HepG2 (cell line): ENCODE results near the gene OSGEPL1. TPM values are rescaled to one million over a fixed set of nuclear protein-coding genes. Genes with fewer than 3 reads are reported as not detected.

Experiments
- DDIT3 ChIP-seq: sonication (generic); formaldehyde crosslinking; IDR thresholded peaks from 2 replicates; pipeline ENCODE4 v1.4.0; 2020; ENCODE audit warnings: mild to moderate bottlenecking, missing genetic modification reagents
- E2F5 ChIP-seq: sonication (generic); formaldehyde crosslinking; conservative IDR thresholded peaks from 2 replicates; pipeline ENCODE4 v1.4.0; 2020; ENCODE audit warnings: missing genetic modification reagents
- FOXP4 ChIP-seq: sonication (generic); formaldehyde crosslinking; IDR thresholded peaks from 2 replicates; pipeline ENCODE4 v1.4.0; 2020; ENCODE audit warnings: missing genetic modification reagents
- NFIB ChIP-seq: sonication (generic); formaldehyde crosslinking; IDR thresholded peaks from 2 replicates; pipeline ENCODE4 v1.9.0; 2021; ENCODE audit warnings: missing genetic modification reagents, mild to moderate bottlenecking, borderline replicate concordance
- NR1H2 ChIP-seq: sonication (generic); formaldehyde crosslinking; IDR thresholded peaks from 2 replicates; pipeline ENCODE4 v1.8.1; 2022; ENCODE audit warnings: low read depth, missing genetic modification reagents, borderline replicate concordance
- RBAK ChIP-seq: sonication (generic); formaldehyde crosslinking; IDR thresholded peaks from 2 replicates; pipeline ENCODE4 v1.5.1; 2020; ENCODE audit warnings: mild to moderate bottlenecking, missing genetic modification reagents
- SETDB1 ChIP-seq: sonication (generic); formaldehyde crosslinking; IDR thresholded peaks from 2 replicates; pipeline ENCODE4 v1.5.1; 2020; ENCODE audit warnings: missing genetic modification reagents, mild to moderate bottlenecking, borderline replicate concordance
- SIN3B ChIP-seq: fragments of 150-350 bp; IDR thresholded peaks from 2 replicates; pipeline ENCODE4 v1.6.1; 2014; ENCODE audit warnings: low read length
- SMAD9 ChIP-seq: sonication (generic); formaldehyde crosslinking; IDR thresholded peaks from 2 replicates; pipeline ENCODE4 v1.5.1; 2020; ENCODE audit warnings: mild to moderate bottlenecking, missing genetic modification reagents
- SYNCRIP ChIP-seq: fragments of 200-400 bp; formaldehyde crosslinking; IDR thresholded peaks from 2 replicates; pipeline ENCODE4 v1.6.1; 2018; ENCODE audit warnings: mild to moderate bottlenecking, low read depth, low read length; ENCODE audit not compliant: insufficient read depth
- TBX3 ChIP-seq: fragments of 450-650 bp; IDR thresholded peaks from 2 replicates; pipeline ENCODE4 v1.6.1; 2017; ENCODE audit warnings: antibody characterized with exemption, mild to moderate bottlenecking, inconsistent platforms, borderline replicate concordance
- ZBTB43 ChIP-seq: sonication (generic); formaldehyde crosslinking; conservative IDR thresholded peaks from 2 replicates; pipeline ENCODE4 v1.4.0; 2020; ENCODE audit warnings: missing genetic modification reagents
- ZFYVE20 ChIP-seq: sonication (generic); formaldehyde crosslinking; IDR thresholded peaks from 2 replicates; pipeline ENCODE4 v1.8.0; 2023; ENCODE audit warnings: low read depth, mild to moderate bottlenecking, moderate library complexity, missing genetic modification reagents, borderline replicate concordance
- ZNF275 ChIP-seq: sonication (generic); formaldehyde crosslinking; IDR thresholded peaks from 2 replicates; pipeline ENCODE4 v1.8.0; 2022; ENCODE audit warnings: missing genetic modification reagents, mild to moderate bottlenecking, inconsistent platforms, borderline replicate concordance
- ZNF414 ChIP-seq: sonication (generic); formaldehyde crosslinking; IDR thresholded peaks from 2 replicates; pipeline ENCODE4 v1.5.0; 2020; ENCODE audit warnings: missing genetic modification reagents
- ZNF572 ChIP-seq: sonication (generic); formaldehyde crosslinking; IDR thresholded peaks from 2 replicates; pipeline ENCODE4 v1.5.1; 2020; ENCODE audit warnings: mild to moderate bottlenecking, missing genetic modification reagents
- ZSCAN12 ChIP-seq: sonication (generic); formaldehyde crosslinking; IDR thresholded peaks from 2 replicates; pipeline ENCODE4 v1.9.0; 2021; ENCODE audit warnings: mild to moderate bottlenecking, missing genetic modification reagents
- ZSCAN9 ChIP-seq: IDR thresholded peaks from 2 replicates; pipeline ENCODE4 v1.6.1; 2016; ENCODE audit warnings: borderline replicate concordance
- ZXDC ChIP-seq: sonication (generic); formaldehyde crosslinking; IDR thresholded peaks from 2 replicates; pipeline ENCODE4 v1.5.0; 2020; ENCODE audit warnings: mild to moderate bottlenecking, missing genetic modification reagents
- polyA plus RNA-seq, 8 experiments: library from polyadenylated mRNA; depleted of rRNA in 3 of 8; stranded (reverse) in 7 of 8; unstranded in 1 of 8; fragments of >200 nt; fragmentation: Illumina TruSeq in 4 of 8; extraction: Trizol in 4 of 8; gene quantifications; 2 replicates each; pipeline versions ENCODE4 v1.2.1 to v1.2.3, GENCODE V29; 2011 to 2016; ENCODE audit warnings: low read depth in 4 of 8, missing spikeins in 1 of 8, mixed read lengths in 1 of 8; ENCODE audit not compliant: insufficient read depth in 1 of 8
- total RNA-seq, 5 experiments: library from RNA; depleted of rRNA; stranded (reverse); fragments of >200 nt; fragmentation: Illumina TruSeq; extraction: Trizol; gene quantifications; 2 replicates each; pipeline ENCODE4 v1.2.3, GENCODE V29; 2016; ENCODE audit warnings: low read depth in 1 of 5

OSGEPL1 gene
- total and polyA plus RNA-seq, 2 of the 13 experiments (the other 11 are each of a cell fraction or from before 2014, with no cell fraction given), result 10.2 to 10.8 TPM

GRCh38 chr2:189762551-189763298 lies at the start of gene OSGEPL1 (continued):
- no peak for TF ChIP-seq TBX3
- no peak for TF ChIP-seq NFIB (CRISPR knock-in tag)
- no peak for TF ChIP-seq DDIT3 (CRISPR knock-in tag)
- no peak for TF ChIP-seq ZSCAN12 (CRISPR knock-in tag)
- TF ChIP-seq ZBTB43 (CRISPR knock-in tag), result no peak; the same call in 1 of the 2 replicates
- 0 out of 2 replicates have a peak, but pooled peaks have one; percentile 40 for TF ChIP-seq FOXP4 (CRISPR knock-in tag)
- no peak for TF ChIP-seq ZFYVE20 (CRISPR knock-in tag)
- peak; percentile 66; the same call in 1 of the 2 replicates for TF ChIP-seq ZSCAN9 (CRISPR knock-in tag)
- TF ChIP-seq SETDB1 (CRISPR knock-in tag), result no peak
- peak; percentile 76; the same call in 1 of the 2 replicates for TF ChIP-seq ZNF275
- TF ChIP-seq SIN3B, result peak; percentile 76; the same call in 1 of the 2 replicates
- no peak for TF ChIP-seq SYNCRIP
- TF ChIP-seq ZXDC (CRISPR knock-in tag), result no peak
- no peak for TF ChIP-seq RBAK
- no peak; the same call in 1 of the 2 replicates for TF ChIP-seq ZNF572 (CRISPR knock-in tag)
- peak; percentile 73; the same call in 1 of the 2 replicates for TF ChIP-seq ZNF414 (CRISPR knock-in tag)
- 0 out of 2 replicates have a peak, but pooled peaks have one; percentile 29 for TF ChIP-seq SMAD9 (CRISPR knock-in tag)
- no peak for TF ChIP-seq NR1H2 (CRISPR knock-in tag)
- 0 out of 2 replicates have a peak, but pooled peaks have one; percentile 28 for TF ChIP-seq E2F5 (CRISPR knock-in tag)
